ENCODE measurements around the gene ZNF608. TPM values are rescaled to one million over a fixed set of nuclear protein-coding genes. Genes with fewer than 3 reads are reported as not detected.

ZNF608 gene
- total RNA-seq, 2 experiments from 2014 or later: 22.6 to 58.8 TPM

DNA sequence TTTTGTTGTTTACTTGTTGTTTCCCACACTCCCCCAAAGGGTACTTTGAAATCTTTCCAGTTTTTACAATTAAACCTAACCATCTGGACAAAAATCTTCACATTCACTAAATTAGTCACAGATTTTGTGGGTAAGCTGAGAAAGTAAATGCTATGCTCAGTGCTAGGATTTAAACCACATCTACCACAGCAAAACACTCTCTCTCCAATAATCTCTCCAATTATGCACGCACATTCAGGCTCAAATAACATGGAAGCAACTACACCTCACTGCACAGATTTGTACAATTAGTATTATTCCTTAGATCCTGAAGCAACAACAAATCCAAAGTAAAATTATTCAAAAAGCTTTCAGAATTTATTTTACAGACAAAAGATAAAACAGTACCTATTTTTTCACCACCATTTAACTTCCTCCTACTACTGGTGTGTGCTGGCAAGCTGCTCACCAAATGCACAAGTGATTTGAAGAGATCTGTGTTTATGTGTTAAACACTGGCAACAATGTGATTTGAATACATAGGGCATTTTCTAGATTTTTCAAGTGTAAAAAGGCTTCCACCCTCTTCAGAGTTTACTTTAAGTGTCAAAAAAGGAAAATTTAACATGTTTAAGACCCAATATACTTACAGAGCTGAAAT lies 16.6 kb downstream of the ZNF608 start:
- H3K36me3 ChIP-seq (ENCODE audit: insufficient read depth, low read length): no peaks in the 10 kb centered on the region
- H3K9me3 ChIP-seq (ENCODE audit: low read length): no peaks in the 10 kb centered on the region
- H3K4me1 ChIP-seq (ENCODE audit: insufficient read depth, low read length, poor library complexity, severe bottlenecking): peaks cover 93% of the 10 kb centered on the region
- CTCF ChIA-PET (ENCODE audit: unreplicated experiment): interaction anchor here (1.3 kb wide), 1 partner anchor 29 kb away, joined by 3 read pairs; no protein-coding TSS in a partner anchor
- intact Hi-C loops (cut with micrococcal nuclease; ENCODE audit: unreplicated experiment): no loop called here
- DNase-seq (ENCODE audit: low spot score): no peak
- no peaks in the 10 kb centered on the region for H3K9me2 ChIP-seq (ENCODE audit: insufficient read depth, low read length)
- H4K20me1 ChIP-seq (ENCODE audit: insufficient read depth, low read length): no peaks in the 10 kb centered on the region
- H3K4me2 ChIP-seq (ENCODE audit: low read length): peak overlapping the region; percentile 64
- POLR2A ChIA-PET: interaction anchor here (0.7 to 7.0 kb wide), 14 partner anchors 7 to 1261 kb away, joined by 3 to 82 read pairs (median 8); partner anchors contain the start of gene ZNF608
- H3K4me3 ChIP-seq (ENCODE audit: low read depth, low read length, poor library complexity, severe bottlenecking): peak overlapping the region; percentile 53
- BruUV-seq (replicated peaks): no TSS peak
- TF ChIP-seq, protein P1, sequence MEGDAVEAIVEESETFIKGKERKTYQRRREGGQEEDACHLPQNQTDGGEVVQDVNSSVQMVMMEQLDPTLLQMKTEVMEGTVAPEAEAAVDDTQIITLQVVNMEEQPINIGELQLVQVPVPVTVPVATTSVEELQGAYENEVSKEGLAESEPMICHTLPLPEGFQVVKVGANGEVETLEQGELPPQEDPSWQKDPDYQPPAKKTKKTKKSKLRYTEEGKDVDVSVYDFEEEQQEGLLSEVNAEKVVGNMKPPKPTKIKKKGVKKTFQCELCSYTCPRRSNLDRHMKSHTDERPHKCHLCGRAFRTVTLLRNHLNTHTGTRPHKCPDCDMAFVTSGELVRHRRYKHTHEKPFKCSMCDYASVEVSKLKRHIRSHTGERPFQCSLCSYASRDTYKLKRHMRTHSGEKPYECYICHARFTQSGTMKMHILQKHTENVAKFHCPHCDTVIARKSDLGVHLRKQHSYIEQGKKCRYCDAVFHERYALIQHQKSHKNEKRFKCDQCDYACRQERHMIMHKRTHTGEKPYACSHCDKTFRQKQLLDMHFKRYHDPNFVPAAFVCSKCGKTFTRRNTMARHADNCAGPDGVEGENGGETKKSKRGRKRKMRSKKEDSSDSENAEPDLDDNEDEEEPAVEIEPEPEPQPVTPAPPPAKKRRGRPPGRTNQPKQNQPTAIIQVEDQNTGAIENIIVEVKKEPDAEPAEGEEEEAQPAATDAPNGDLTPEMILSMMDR (conservative IDR thresholded peaks at IDR 0.05; ENCODE audit: low read length): no peak
- TF ChIP-seq EZH2phosphoT487 (IDR thresholded peaks at IDR 0.05; ENCODE audit: borderline replicate concordance, low read depth, low read length): no peak
- peak overlapping the region; percentile 0; the same call in 1 of the 2 replicates for H2AFZ ChIP-seq (ENCODE audit: low read length)
- H3K79me2 ChIP-seq (ENCODE audit: insufficient read depth, low read depth, low read length): peaks cover 96% of the 10 kb centered on the region
- H3K27ac ChIP-seq (ENCODE audit: low read depth, low read length, poor library complexity, severe bottlenecking): peak overlapping the region; percentile 33

DNA sequence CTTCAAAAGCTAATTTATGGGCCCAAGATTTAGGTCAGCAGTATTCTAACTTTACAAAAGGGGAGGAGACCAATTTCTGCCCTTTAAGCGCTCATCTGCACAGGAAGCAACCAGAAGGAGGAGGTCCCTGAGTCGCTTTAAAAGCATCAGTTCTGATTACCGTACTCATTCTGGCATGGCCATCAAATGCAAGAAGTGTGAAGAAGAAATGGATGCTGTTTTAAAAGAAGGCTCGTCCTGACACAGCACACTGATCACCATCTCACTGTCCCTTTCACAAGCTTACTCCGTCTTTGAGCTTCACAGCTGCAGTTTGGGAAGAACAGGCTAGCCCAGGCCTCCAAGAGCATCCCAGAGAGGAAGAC lies 17.5 kb downstream of the ZNF608 start:
- no peak for DNase-seq (ENCODE audit: low spot score)
- Histone ChIP-seq H3K4me2 (ENCODE audit: low read length) (peak overlapping the region; percentile 64), H3K4me1 (ENCODE audit: insufficient read depth, low read length, poor library complexity, severe bottlenecking) (peaks cover 86% of the 10 kb centered on the region), H3K36me3 (ENCODE audit: insufficient read depth, low read length) (no peaks in the 10 kb centered on the region), H4K20me1 (ENCODE audit: insufficient read depth, low read length) (no peaks in the 10 kb centered on the region), H3K27ac (ENCODE audit: low read depth, low read length, poor library complexity, severe bottlenecking) (peak overlapping the region; percentile 33), H3K9me2 (ENCODE audit: insufficient read depth, low read length) (no peaks in the 10 kb centered on the region), H3K4me3 (ENCODE audit: low read depth, low read length, poor library complexity, severe bottlenecking) (peak overlapping the region; percentile 45), H2AFZ (ENCODE audit: low read length) (peak overlapping the region; percentile 10; the same call in 1 of the 2 replicates), H3K79me2 (ENCODE audit: insufficient read depth, low read depth, low read length) (peaks cover 96% of the 10 kb centered on the region), H3K9me3 (ENCODE audit: low read length) (no peaks in the 10 kb centered on the region)
- intact Hi-C loops (cut with micrococcal nuclease; ENCODE audit: unreplicated experiment): no loop called here
- POLR2A ChIA-PET: interaction anchor here (0.8 to 7.0 kb wide), 13 partner anchors 8 to 343 kb away, joined by 3 to 82 read pairs (median 4); no protein-coding TSS in a partner anchor
- no TSS peak for BruUV-seq (replicated peaks)
- no peak for TF ChIP-seq EZH2phosphoT487 (IDR thresholded peaks at IDR 0.05; ENCODE audit: borderline replicate concordance, low read depth, low read length)
- TF ChIP-seq, protein P1 (conservative IDR thresholded peaks at IDR 0.05; ENCODE audit: low read length): no peak
- CTCF ChIA-PET (ENCODE audit: unreplicated experiment): no interaction called here
